Adipose tissue (tissue), 3 donors: ENCODE data around the gene SEPTIN8. TPM values are rescaled to one million over a fixed set of nuclear protein-coding genes. Genes with fewer than 3 reads are reported as not detected.
"Not testable (repeated sequence)": the region's sequence is repeated elsewhere in the genome, so short reads cannot be mapped to it uniquely, and the experiment has no call there.

Source experiments
- H3K27ac ChIP-seq: one replicate; pipeline ENCODE4 v1.5.1; 2013; ENCODE audit warnings: low read depth, low read length
- WGBS, 3 donors: extraction: QIAGEN DNeasy Blood & Tissue Kit; methylation state at CpG; one replicate each; pipeline ENCODE4 v1.1.7; 2013; 5-methylcytosine and 5-hydroxymethylcytosine counted together
- polyA plus RNA-seq, 3 donors: library from polyadenylated mRNA; stranded (reverse); fragments of 200-250 nt; gene quantifications; one replicate each; pipeline ENCODE4 v1.2.3, GENCODE V29; 2013
- donor health status: healthy with polysubstance abuse.
- donor health status: Bipolar disorder and iron deficiency.
- donor health status: healthy.

Gene SEPTIN8
- polyA plus RNA-seq, 3 donors, result 11.2 to 34.1 (median 15.4) TPM

DNA sequence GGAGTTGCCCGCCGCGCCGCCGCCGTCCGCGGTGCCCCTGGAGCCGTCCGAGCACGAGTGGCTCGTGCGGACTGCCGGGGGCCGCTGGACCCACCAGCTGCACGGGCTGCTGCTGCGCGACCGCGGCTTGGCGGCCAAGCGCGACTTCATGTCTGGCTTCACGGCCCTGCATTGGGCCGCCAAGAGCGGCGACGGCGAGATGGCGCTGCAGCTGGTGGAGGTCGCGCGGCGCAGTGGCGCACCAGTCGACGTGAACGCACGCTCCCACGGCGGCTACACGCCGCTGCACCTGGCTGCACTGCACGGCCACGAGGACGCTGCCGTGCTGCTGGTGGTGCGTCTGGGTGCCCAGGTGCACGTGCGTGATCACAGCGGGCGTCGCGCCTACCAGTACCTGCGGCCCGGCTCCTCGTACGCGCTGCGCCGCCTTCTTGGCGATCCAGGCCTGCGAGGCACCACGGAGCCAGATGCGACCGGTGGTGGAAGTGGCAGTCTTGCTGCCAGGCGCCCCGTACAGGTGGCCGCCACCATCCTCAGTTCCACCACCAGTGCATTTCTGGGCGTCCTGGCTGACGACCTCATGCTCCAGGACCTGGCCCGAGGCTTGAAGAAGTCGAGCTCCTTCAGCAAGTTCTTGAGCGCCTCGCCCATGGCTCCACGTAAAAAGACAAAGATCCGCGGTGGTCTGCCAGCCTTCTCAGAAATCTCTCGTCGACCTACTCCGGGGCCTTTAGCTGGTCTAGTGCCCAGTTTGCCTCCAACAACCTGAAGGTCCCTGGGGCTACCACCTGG, 37.7 kb upstream of the SEPTIN8 start:
- H3K27ac ChIP-seq, result no peak overlapping the region
- WGBS, 3 donors, result 64 to 78% (median 67%) methylated on average over 80 to 81 of the region's 81 CpGs

- no peak overlapping the region for H3K27ac ChIP-seq
- WGBS, 3 donors, result 4 to 9% (median 7%) methylated on average over 99 to 110 of the region's 110 CpGs
Observed at GRCh38 chr5:132813599-132814502, 36.8 kb upstream of the SEPTIN8 start.

DNA sequence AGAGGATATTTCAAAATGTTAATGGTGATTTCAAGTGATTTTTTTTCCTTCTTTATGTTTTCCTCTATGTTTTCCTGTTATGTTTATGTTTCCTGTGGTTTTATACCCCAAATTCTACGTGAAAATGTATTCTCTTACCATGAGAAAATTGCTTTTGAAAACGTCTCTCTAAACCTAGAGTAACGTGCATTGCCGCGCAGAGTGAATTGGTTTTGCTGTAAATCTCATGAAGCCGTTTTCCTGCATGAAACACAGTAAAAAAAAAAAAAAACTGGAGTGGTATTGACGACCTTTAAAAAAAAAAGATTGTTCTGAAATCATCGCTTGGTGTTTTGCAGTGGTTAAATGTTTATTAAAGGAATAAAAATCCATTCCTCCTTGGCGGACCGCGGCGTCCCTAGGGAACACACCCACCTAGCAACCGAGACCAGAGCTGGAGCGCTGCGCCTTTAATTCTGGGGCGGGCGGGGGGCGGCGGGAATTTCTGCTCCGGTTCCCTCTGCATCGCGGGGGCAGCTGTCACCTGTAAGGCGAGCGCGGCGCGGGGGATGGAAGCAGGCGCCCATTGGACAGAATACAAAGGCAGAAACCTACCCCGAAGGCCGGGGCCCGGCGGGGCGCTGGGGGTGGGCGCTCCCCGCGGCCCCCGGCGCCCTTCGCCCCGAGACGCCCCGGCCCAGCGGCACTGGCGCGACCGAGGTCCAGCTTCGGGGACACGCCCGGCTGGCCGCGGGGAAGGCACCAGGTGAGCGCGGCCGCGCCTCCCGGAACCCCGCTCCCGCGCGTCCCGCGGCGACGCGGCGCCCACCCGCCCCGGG, 36.0 kb upstream of the SEPTIN8 start, which contains the start of gene SOWAHA:
SOWAHA (plus strand) TSS at position 522 of the 818 bp plus-strand sequence. CDS start 320 bp downstream, outside the sequence.
- no peak within 1 kb of the TSS for H3K27ac ChIP-seq
- WGBS, 3 donors, result 1 to 3% (median 3%) methylated on average over 46 to 68 of the region's 68 CpGs

- H3K27ac ChIP-seq, result no peak overlapping the region
- 48 to 60% (median 49%) methylated on average over 18 of the region's 18 CpGs for WGBS, 3 donors
Observed at GRCh38 chr5:132812123-132812765, 35.2 kb upstream of the SEPTIN8 start.

DNA sequence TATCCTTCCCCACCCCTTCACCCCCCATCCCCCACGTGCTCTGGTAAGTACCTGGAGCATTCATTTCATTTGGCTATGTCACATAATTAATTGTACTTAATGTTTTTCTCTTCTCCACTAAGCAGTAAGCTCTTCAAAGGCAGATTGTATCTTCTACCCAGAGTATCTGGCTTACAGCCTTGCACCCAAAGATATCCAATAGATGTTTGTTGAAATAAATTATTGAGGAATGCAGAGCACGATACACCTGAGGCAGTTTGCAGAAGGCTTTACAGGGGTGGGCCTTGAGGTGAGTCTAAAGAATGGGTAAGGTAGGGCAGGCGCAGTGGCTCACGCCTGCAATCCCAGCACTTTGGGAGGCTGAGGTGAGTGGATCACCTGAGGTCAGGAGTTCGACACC, 33.6 kb upstream of the SEPTIN8 start:
- no peak overlapping the region for H3K27ac ChIP-seq
- WGBS, 3 donors, result 86 to 91% (median 88%) methylated on average over 5 of the region's 5 CpGs

DNA sequence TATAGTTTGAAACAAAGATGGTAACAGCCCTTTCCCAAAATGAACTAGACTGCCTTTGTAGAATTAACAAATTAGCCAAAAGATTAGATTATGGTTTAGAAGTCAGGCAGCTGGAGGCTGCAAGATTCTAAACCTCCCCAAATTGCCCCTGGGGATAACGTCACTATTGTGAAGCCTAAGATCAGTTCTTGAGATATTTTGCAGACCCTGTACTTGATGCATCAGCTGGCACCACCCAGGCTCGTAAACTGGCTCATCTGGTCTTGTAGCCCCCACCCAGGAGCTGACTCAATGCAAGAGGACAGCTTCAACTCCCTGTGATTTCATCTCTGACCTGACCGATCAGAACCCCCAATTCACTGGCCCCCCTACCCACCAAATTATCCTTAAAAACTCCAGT, 31.8 kb upstream of the SEPTIN8 start:
- H3K27ac ChIP-seq, result no peak overlapping the region
- 34 to 41% (median 38%) methylated on average over 3 of the region's 3 CpGs for WGBS, 3 donors

DNA sequence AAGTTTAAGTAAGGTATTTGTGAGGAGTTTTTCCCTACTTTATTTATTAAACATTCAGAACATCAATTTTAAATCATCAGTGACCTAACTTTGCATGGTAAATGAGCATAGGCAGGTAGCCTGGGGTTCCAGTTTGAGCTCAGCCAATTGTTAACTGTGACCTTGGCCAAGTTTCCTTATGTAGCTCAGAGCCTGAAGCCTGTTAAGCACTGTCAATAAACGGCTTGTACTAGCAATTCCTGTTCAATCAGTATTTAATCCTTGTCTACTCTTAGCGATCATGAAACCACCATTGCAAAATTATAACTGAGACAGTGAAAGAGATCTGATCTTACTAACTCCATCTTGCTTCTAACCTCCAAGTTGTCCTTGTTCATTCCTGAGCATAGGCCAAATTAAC, 31.4 kb upstream of the SEPTIN8 start:
- no peak overlapping the region for H3K27ac ChIP-seq

GRCh38 chr5:132807163-132807838, 30.3 kb upstream of the SEPTIN8 start:
- no peak overlapping the region for H3K27ac ChIP-seq
- WGBS, 3 donors, result 42 to 62% (median 61%) methylated on average over 12 of the region's 12 CpGs

More for the DNA sequence above, 31.4 kb upstream of the SEPTIN8 start:
- 23 to 63% (median 60%) methylated on average over 2 of the region's 2 CpGs for WGBS, 3 donors

- 89 to 93% (median 91%) methylated on average over 12 of the region's 12 CpGs for WGBS, 3 donors
- not testable (repeated sequence) for H3K27ac ChIP-seq
Observed at GRCh38 chr5:132806804-132807162, 29.7 kb upstream of the SEPTIN8 start.

- H3K27ac ChIP-seq, result not testable (repeated sequence)
- 91 to 98% (median 96%) methylated on average over 6 of the region's 6 CpGs for WGBS, 3 donors
Observed at GRCh38 chr5:132805872-132806271, 28.8 kb upstream of the SEPTIN8 start.

DNA sequence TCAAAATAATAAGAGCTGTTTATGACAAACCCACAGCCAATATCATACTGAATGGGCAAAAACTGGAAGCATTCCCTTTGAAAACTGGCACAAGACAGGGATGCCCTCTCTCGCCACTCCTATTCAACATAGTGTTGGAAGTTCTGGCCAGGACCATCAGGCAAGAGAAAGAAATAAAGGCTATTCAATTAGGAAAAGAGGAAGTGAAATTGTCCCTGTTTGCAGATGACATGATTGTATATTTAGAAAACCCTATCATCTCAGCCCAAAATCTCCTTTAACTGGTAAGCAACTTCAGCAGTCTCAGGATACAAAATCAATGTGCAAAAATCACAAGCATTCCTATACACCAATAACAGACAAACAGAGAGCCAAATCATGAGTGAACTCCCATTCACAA, 27.2 kb upstream of the SEPTIN8 start:
- not testable (repeated sequence) for H3K27ac ChIP-seq
- WGBS, 3 donors, result 88 to 100% (median 94%) methylated on average over 1 of the region's 1 CpG

GRCh38 chr5:132802685-132803066, 25.6 kb upstream of the SEPTIN8 start:
- H3K27ac ChIP-seq, result not testable (repeated sequence)
- 74 to 84% (median 78%) methylated on average over 5 of the region's 5 CpGs for WGBS, 3 donors

- H3K27ac ChIP-seq, result no peak overlapping the region
- 80 to 87% (median 84%) methylated on average over 5 of the region's 5 CpGs for WGBS, 3 donors
Observed at GRCh38 chr5:132802044-132802684, 25.1 kb upstream of the SEPTIN8 start.

DNA sequence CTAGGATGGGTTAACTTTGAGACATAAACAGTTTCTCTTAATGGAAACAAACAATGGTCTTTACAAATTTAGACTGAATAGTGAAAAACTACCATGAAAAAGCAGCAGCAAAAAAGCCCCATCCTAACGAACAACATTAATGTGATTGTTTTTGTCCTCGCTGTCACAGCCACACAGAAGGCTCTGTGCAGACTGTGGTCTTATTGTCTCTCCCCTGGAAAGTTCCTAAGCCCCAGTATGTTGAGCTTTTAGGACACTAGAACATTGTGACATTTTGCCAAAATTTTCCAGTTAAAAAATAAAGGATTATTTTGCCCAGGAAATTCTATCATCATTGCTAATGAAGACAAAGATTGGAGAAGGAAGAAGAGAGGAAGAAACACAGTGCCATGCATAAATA, 23.5 kb upstream of the SEPTIN8 start:
- 75 to 90% (median 77%) methylated on average over 2 of the region's 2 CpGs for WGBS, 3 donors
- H3K27ac ChIP-seq, result no peak overlapping the region

DNA sequence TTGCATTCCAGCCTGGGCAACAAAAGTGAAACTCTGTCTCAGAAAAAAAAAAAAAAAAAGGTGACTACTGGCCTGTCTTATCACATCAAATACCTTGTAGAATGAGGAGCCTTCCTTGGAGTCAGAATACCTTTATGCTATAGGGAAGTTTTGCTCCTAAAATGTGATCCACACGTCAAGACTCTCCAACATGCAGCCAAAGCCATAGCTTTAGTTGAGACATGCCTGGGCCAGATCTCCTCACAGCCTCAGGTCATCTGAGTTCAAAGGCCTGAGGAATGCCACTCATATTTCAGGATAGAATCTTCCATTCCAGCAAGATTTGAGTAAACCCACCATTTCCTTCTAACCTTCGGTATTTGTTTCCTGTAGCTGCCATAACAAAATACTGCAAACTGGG, 22.4 kb upstream of the SEPTIN8 start:
- 76 to 88% (median 82%) methylated on average over 2 of the region's 2 CpGs for whole genome bisulfite sequencing, 3 donors
- no peak overlapping the region for H3K27ac ChIP-seq

- no peak overlapping the region for H3K27ac ChIP-seq
- WGBS, 3 donors, result 62 to 89% (median 76%) methylated on average over 2 of the region's 2 CpGs
Observed at GRCh38 chr5:132797651-132798050, 20.6 kb upstream of the SEPTIN8 start.

- WGBS, 3 donors, result 95 to 100% (median 95%) methylated on average over 3 of the region's 3 CpGs
- H3K27ac ChIP-seq, result no peak overlapping the region
Observed at GRCh38 chr5:132791026-132791425, 14.0 kb upstream of the SEPTIN8 start.
